ENCODE data around the gene BPIFA2.
"Not testable (repeated sequence)": the region's sequence is repeated elsewhere in the genome, so short reads cannot be mapped to it uniquely, and the experiment has no call there.

BPIFA2 gene

DNA sequence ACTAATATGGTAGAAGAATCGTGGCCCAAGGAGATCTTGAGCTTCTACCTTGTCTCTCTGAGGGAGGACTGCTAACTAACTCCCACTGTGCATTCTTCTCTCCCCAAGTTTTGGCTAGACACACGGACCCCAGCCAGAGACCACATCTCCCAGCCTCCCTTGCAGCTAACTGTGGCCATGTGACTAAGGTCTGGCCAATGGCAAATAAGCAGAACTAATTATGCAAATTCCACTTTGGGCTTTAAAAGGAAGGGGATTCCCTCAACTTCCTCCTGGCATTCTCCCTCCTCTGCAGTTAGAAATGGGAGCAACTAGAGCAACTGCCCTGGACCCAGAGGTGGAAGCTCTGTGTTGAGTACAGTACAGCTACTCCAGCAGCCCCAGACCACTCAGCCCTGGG lies 15.4 kb downstream of the BPIFA2 start:
- no peak overlapping the region for H3K27ac ChIP-seq
- TF ChIP-seq ZFX (IDR thresholded peaks at IDR 0.05), result no peak
- TF ChIP-seq, protein P1, sequence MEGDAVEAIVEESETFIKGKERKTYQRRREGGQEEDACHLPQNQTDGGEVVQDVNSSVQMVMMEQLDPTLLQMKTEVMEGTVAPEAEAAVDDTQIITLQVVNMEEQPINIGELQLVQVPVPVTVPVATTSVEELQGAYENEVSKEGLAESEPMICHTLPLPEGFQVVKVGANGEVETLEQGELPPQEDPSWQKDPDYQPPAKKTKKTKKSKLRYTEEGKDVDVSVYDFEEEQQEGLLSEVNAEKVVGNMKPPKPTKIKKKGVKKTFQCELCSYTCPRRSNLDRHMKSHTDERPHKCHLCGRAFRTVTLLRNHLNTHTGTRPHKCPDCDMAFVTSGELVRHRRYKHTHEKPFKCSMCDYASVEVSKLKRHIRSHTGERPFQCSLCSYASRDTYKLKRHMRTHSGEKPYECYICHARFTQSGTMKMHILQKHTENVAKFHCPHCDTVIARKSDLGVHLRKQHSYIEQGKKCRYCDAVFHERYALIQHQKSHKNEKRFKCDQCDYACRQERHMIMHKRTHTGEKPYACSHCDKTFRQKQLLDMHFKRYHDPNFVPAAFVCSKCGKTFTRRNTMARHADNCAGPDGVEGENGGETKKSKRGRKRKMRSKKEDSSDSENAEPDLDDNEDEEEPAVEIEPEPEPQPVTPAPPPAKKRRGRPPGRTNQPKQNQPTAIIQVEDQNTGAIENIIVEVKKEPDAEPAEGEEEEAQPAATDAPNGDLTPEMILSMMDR (conservative IDR thresholded peaks at IDR 0.05), result no peak

GRCh38 chr20:33185031-33185590 lies 17.2 kb downstream of the BPIFA2 start:
- H3K27ac ChIP-seq, result not testable (repeated sequence)

DNA sequence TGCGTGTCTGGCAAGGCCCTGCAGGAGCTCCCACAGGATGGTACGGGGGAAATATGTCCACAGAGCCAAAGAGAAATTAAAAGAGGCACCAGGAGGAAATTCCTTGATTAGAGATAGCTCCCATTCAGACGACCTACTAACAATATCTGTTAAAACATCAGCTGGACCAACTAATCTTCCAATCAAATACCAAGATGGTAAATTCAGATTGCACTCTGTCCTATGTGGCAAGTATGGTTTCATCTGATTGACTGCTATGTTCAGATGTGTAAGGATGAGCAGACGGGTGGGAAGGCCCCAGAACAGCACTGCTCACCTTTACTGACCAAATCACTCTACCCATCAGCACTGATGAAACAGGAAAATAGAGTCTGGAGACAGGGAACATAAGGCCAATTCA lies 19.5 kb downstream of the BPIFA2 start:
- TF ChIP-seq, protein P1 (conservative IDR thresholded peaks at IDR 0.05), result no peak
- no peak for TF ChIP-seq ZFX (IDR thresholded peaks at IDR 0.05)
- peak overlapping the region; percentile 25 for H3K27ac ChIP-seq

DNA sequence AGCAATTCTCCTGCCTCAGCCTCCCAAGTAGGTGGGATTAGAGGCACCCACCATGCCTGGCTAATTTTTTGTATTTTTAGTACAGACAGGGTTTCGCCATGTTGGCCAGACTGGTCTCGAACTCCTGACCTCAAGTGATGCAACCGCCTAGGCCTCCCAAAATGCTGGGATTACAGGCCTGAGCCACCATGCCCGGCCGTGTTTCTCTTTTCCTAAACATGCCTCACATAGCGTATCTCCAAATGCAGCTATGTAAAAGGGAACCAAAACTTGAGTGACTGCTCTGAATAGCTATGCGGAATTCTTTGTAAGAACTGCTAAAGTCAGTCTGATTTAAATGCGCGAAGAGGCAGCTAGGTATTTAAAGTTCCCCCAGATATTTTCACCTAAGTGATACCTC lies 20.5 kb downstream of the BPIFA2 start:
- H3K27ac ChIP-seq, result peak overlapping the region; percentile 25
- TF ChIP-seq, protein P1 (conservative IDR thresholded peaks at IDR 0.05), result no peak
- TF ChIP-seq ZFX (IDR thresholded peaks at IDR 0.05), result no peak

GRCh38 chr20:33191484-33191883 lies 23.5 kb downstream of the BPIFA2 start:
- TF ChIP-seq, protein P1 (conservative IDR thresholded peaks at IDR 0.05), result no peak
- no peak for TF ChIP-seq ZFX (IDR thresholded peaks at IDR 0.05)
- H3K27ac ChIP-seq, result peak overlapping the region; percentile 100

DNA sequence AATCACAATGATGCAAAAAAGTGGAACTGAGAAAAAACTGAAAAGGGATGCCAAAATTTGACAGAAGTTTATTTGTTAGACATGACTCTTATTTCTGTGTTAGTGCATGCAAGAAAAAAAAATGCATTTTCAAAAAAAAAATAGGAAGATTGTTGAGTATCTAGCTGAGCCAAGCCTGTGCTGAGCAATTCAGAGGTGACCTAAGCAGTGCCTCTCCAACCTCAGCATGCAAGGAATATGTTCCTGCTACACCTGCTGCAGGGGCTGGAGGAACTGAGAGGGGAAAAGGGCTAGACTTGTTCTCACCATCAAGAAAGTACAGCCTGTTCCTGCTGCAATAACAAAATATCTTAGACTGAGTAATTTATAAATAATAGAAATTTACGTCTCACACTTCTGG lies 24.0 kb downstream of the BPIFA2 start:
- no peak for TF ChIP-seq ZFX (IDR thresholded peaks at IDR 0.05)
- TF ChIP-seq, protein P1 (conservative IDR thresholded peaks at IDR 0.05), result no peak
- H3K27ac ChIP-seq, result peak overlapping the region; percentile 63; the same call in 1 of the 2 replicates

- TF ChIP-seq ZFX (IDR thresholded peaks at IDR 0.05), result no peak
- TF ChIP-seq, protein P1 (conservative IDR thresholded peaks at IDR 0.05), result no peak
- H3K27ac ChIP-seq, result peak overlapping the region; percentile 63
Measured at GRCh38 chr20:33192912-33193501, 25.0 kb downstream of the BPIFA2 start.

DNA sequence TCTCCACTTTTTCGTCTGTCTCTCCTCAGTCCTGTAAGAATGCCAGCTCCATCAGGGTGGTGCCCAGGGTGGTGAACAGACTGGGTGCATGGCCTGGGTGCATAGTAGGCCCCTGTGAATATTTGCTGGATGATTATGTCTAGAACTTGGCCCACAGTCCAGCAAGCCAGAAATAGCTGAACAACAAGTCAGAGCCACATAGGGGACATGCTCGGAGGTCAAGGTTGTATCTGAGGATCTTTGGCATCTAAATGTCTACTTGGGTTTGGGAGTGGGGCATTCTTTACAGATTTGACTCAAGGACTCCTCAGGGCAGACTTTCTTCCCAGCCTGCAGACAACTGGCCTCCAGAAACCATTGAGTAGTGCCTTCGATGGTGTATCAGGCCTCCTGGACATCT lies 31.1 kb downstream of the BPIFA2 start:
- no peak overlapping the region for H3K27ac ChIP-seq
- no peak for TF ChIP-seq ZFX (IDR thresholded peaks at IDR 0.05)
- TF ChIP-seq, protein P1 (conservative IDR thresholded peaks at IDR 0.05), result no peak

Measured in C4-2B (cell line).